GM12878 (cell line): ENCODE data around the gene KRTAP10-11. TPM values are rescaled to one million over a fixed set of nuclear protein-coding genes. Genes with fewer than 3 reads are reported as not detected.

Experiments
- ATAC-seq: fragments of 200-7000 bp; cut with Tn5 transposase; 3 replicates; pipeline ENCODE4 v1.9.1; 2020; ENCODE audit warnings: mild to moderate bottlenecking, moderate library complexity
- BruUV-seq: library from RNA; stranded (reverse); fragments of 400-500 nt; replicated peaks from 2 replicates; lab custom pipeline; 2021; lab: Mats Ljungman, UMichigan
- CTCF ChIA-PET: fragments of 300-600 bp; sonication (Branson Sonifier 250); formaldehyde crosslinking; extraction: SDS; loops from one replicate; lab custom pipeline; 2021; ENCODE audit warnings: inconsistent platforms; lab: Yijun Ruan, JAX
- POLR2A ChIA-PET: fragments of 350-600 bp; formaldehyde crosslinking; extraction: SDS; loops from one replicate; lab custom pipeline; 2021; ENCODE audit warnings: inconsistent platforms; lab: Charles Lee
- RAD21 ChIA-PET: fragments of 300-600 bp; sonication (Branson Sonifier 250); formaldehyde crosslinking; loops from one replicate; lab custom pipeline; 2023; ENCODE audit warnings: antibody characterized with exemption; ENCODE audit not compliant: unreplicated experiment; lab: Charles Lee
- SMC1A ChIA-PET: fragments of 300-600 bp; sonication (Branson Sonifier 250); formaldehyde crosslinking; loops from one replicate; lab custom pipeline; 2023; ENCODE audit not compliant: unreplicated experiment, uncharacterized antibody; lab: Charles Lee
- DNase-seq: peaks from one replicate; pipeline ENCODE4 v3.0.0-alpha.2; 2011; ENCODE audit warnings: low read depth, low spot score
- FAIRE-seq: peaks from 3 replicates; lab custom pipeline; 2011; peaks lifted over from hg19 to GRCh38; lab: Jason Lieb, UNC
- H2AFZ ChIP-seq: 2 replicates; pipeline ENCODE4 v1.6.0; 2011; ENCODE audit warnings: low read depth, low read length, control low read depth; ENCODE audit not compliant: control insufficient read depth
- H3K27ac ChIP-seq: 2 replicates; pipeline ENCODE4 v1.5.1; 2011; ENCODE audit warnings: control low read depth; ENCODE audit not compliant: control insufficient read depth, insufficient read depth
- H3K27me3 ChIP-seq, 2 experiments: replicated peaks in 1 of 2; 2 replicates each; pipeline versions ENCODE4 v1.6.0 to v1.6.1; 2011; ENCODE audit warnings: low read length in 1 of 2; ENCODE audit not compliant: control insufficient read depth in 2 of 2, insufficient read depth in 2 of 2
- H3K36me3 ChIP-seq, 2 experiments: 2 replicates each; pipeline ENCODE4 v1.5.1; 2011; ENCODE audit warnings: low read length in 1 of 2; ENCODE audit not compliant: control insufficient read depth in 2 of 2, insufficient read depth in 2 of 2
- H3K4me1 ChIP-seq: 2 replicates; pipeline ENCODE4 v1.6.1; 2011; ENCODE audit warnings: mild to moderate bottlenecking, low read length, moderate library complexity, mixed read lengths; ENCODE audit not compliant: control insufficient read depth, insufficient read depth
- H3K4me2 ChIP-seq: 2 replicates; pipeline ENCODE4 v1.6.0; 2011; ENCODE audit warnings: control low read depth; ENCODE audit not compliant: control insufficient read depth, insufficient read depth
- H3K4me3 ChIP-seq: fragments of 200-600 bp; sonication (generic); 2 replicates; pipeline ENCODE4 v1.5.1; 2016
- H3K79me2 ChIP-seq: 2 replicates; pipeline ENCODE4 v1.6.0; 2011; ENCODE audit warnings: low read length; ENCODE audit not compliant: control insufficient read depth, insufficient read depth
- H3K9ac ChIP-seq: 2 replicates; pipeline ENCODE4 v1.8.0; 2011; ENCODE audit warnings: low read length, control low read depth, mixed read lengths; ENCODE audit not compliant: control insufficient read depth, insufficient read depth
- H3K9me3 ChIP-seq: replicated peaks from 3 replicates; pipeline ENCODE4 v1.5.1; 2011; ENCODE audit warnings: mild to moderate bottlenecking, low read length; ENCODE audit not compliant: control insufficient read depth, insufficient read depth
- H4K20me1 ChIP-seq: 2 replicates; pipeline ENCODE4 v1.6.0; 2011; ENCODE audit not compliant: control insufficient read depth, insufficient read depth
- IKZF2 ChIP-seq, 2 experiments: fragments of 450-650 bp; IDR thresholded peaks; 2 replicates each; pipeline ENCODE4 v1.6.1; 2017; ENCODE audit warnings: mild to moderate bottlenecking in 2 of 2, moderate library complexity in 2 of 2
- JUNB ChIP-seq: IDR thresholded peaks from 2 replicates; pipeline ENCODE4 v1.6.1; 2016; ENCODE audit warnings: antibody characterized with exemption, mild to moderate bottlenecking
- KAT2A ChIP-seq: conservative IDR thresholded peaks from 2 replicates; pipeline ENCODE4 v1.6.1; 2011; ENCODE audit warnings: low read depth, low read length; ENCODE audit not compliant: control insufficient read depth
- MXI1 ChIP-seq: fragments of 150-350 bp; IDR thresholded peaks from 2 replicates; pipeline ENCODE4 v1.6.1; 2011; ENCODE audit warnings: low read depth, mild to moderate bottlenecking, inconsistent platforms, low read length, improper control_type of control experiment
- MYB ChIP-seq: fragments of 150-350 bp; IDR thresholded peaks from 2 replicates; pipeline ENCODE4 v1.6.1; 2014; ENCODE audit warnings: mild to moderate bottlenecking, low read depth, low read length, borderline replicate concordance
- ZZZ3 ChIP-seq: IDR thresholded peaks from 2 replicates; pipeline ENCODE4 v1.6.1; 2011; ENCODE audit warnings: low read depth; ENCODE audit not compliant: control insufficient read depth, insufficient read length
- WGBS: methylation state at CpG from one replicate; pipeline ENCODE4 v1.1.6; 2016; ENCODE audit warnings: low lambda C conversion rate; ENCODE audit not compliant: insufficient replicate concordance, insufficient coverage; ENCODE audit errors: missing lambda C conversion rate; 5-methylcytosine and 5-hydroxymethylcytosine counted together
- in situ Hi-C: fragments of 300-500 bp; cut with MboI; formaldehyde crosslinking; loops from 9 replicates; pipeline ENCODE4 v1.14.3; 2018; ENCODE audit warnings: mixed read lengths
- intact Hi-C: fragments of 100-400 bp; cut with micrococcal nuclease; formaldehyde crosslinking; loops from one replicate; pipeline ENCODE4 v1.14.2; 2022; ENCODE audit not compliant: unreplicated experiment
- polyA plus RNA-seq, 11 experiments: library from polyadenylated mRNA; depleted of rRNA in 4 of 11; unstranded in 6 of 11; stranded (reverse) in 5 of 11; fragments of >200 nt; fragmentation: Nextera tagmentation in 4 of 11; fragmentation: Illumina TruSeq in 1 of 11; extraction: Ambion mirVana in 4 of 11; extraction: Trizol in 1 of 11; gene quantifications; 1 replicate in 1 of 11; 2 replicates in 10 of 11; pipeline versions ENCODE4 v1.2.1 to v1.2.3, GENCODE V29; 2011 to 2016; ENCODE audit warnings: inconsistent platforms in 2 of 11, missing spikeins in 2 of 11, low read depth in 1 of 11
- total RNA-seq, 4 experiments: library from RNA; depleted of rRNA in 3 of 4; stranded (reverse); fragments of >200 nt in 3 of 4; fragmentation: Illumina TruSeq in 1 of 4; extraction: Trizol in 1 of 4; gene quantifications; 2 replicates each; pipeline versions ENCODE4 v1.2.1 to v1.2.3, GENCODE V29; 2013 to 2021
- TF ChIP-seq, protein P1 (sequence below): IDR thresholded peaks from 2 replicates; pipeline ENCODE4 v1.6.1; 2011; ENCODE audit warnings: low read depth, low read length, improper control_type of control experiment, borderline replicate concordance

Gene KRTAP10-11
- total and polyA plus RNA-seq, 10 of the 15 experiments (the other 5 are each of a cell fraction or from before 2014, with no cell fraction given): not detected

DNA sequence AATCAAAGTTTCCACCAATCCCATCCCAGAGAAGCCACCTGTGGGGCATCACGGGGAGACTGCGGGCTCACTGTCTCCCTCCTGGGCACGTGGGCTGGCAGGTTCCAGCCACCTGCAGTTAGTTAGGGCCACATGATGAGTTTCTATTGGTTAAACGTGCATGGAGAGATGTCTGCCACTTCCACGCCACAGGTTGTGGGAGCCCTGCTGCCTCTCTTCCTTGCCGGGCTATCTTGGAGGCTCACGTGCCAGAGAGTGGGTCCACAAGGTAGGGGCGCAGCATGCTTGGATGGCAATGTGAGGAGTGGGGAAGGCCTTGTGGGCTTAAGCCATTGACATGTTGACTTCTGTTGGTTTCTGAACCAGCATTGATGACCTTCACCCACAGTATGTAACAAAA, 42.3 kb upstream of the KRTAP10-11 start (continued):
- TF ChIP-seq MXI1 (no peak), ZZZ3 (no peak), JUNB (no peak), MYB (no peak)
- TF ChIP-seq, all 136 proteins: peak for 0

DNA sequence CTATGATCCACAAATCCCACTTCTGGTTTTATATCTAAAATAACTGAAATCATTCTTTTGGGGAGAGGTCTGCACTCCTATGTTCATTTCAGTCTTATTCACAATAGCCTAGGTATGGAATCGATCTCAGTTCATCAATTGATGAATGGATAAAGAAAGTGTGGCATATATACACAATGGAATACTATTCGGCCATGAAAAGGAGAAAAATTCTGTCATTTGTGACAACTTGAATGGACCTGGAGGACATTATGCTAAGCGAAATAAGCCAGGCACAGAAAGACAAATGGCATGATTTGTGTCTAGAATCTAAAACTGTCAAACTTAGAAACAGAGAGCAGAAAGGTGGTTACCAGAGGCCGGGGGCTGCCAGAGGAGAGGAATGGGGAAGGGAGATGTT, 39.7 kb upstream of the KRTAP10-11 start:
- ATAC-seq (no peak), FAIRE-seq (no peak)
- no peaks in the 10 kb centered on the region for H4K20me1 ChIP-seq
- intact Hi-C loops: no loop called here
- 47% methylated on average over 4 of the region's 4 CpGs for WGBS
- CTCF ChIA-PET: no interaction called here
- H3K4me2 ChIP-seq: no peak overlapping the region
- H3K36me3 ChIP-seq: no peaks in the 10 kb centered on the region
- TF ChIP-seq, protein P1, sequence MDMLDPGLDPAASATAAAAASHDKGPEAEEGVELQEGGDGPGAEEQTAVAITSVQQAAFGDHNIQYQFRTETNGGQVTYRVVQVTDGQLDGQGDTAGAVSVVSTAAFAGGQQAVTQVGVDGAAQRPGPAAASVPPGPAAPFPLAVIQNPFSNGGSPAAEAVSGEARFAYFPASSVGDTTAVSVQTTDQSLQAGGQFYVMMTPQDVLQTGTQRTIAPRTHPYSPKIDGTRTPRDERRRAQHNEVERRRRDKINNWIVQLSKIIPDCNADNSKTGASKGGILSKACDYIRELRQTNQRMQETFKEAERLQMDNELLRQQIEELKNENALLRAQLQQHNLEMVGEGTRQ: no peak
- no peak for TF ChIP-seq JUNB
- TF ChIP-seq IKZF2 (IDR thresholded peaks at IDR 0.05): no peak
- TF ChIP-seq KAT2A: no peak
- TF ChIP-seq, all 136 proteins: peak for 0
- no peaks in the 10 kb centered on the region for H3K4me1 ChIP-seq
- no peak overlapping the region for H3K4me3 ChIP-seq
- no peaks in the 10 kb centered on the region; the same call in 2 of the 3 replicates for H3K9me3 ChIP-seq
- in situ Hi-C loops: no loop called here
- H3K27ac ChIP-seq: no peak overlapping the region
- SMC1A ChIA-PET: no interaction called here
- POLR2A ChIA-PET: no interaction called here
- RAD21 ChIA-PET: no interaction called here
- no peak overlapping the region for H3K9ac ChIP-seq
- H3K27me3 ChIP-seq: no peaks in the 10 kb centered on the region
- no TSS peak for BruUV-seq
- H2AFZ ChIP-seq: no peak overlapping the region
- no peaks in the 10 kb centered on the region for H3K79me2 ChIP-seq
- DNase-seq: no peak
